Measurements from ENCODE around the gene TBC1D7. TPM values are rescaled to one million over a fixed set of nuclear protein-coding genes. Genes with fewer than 3 reads are reported as not detected.

The TBC1D7 gene
- total and polyA plus RNA-seq, 2 experiments from 2014 or later: 8.5 to 25.8 TPM

GRCh38 chr6:13370623-13371022, 42.3 kb upstream of the TBC1D7 start:
- H3K9me3 ChIP-seq (ENCODE audit: low read depth): no peaks in the 10 kb centered on the region
- H4K20me1 ChIP-seq (ENCODE audit: insufficient read depth): no peaks in the 10 kb centered on the region
- no peak overlapping the region for H2AFZ ChIP-seq
- H3K27me3 ChIP-seq (replicated peaks; ENCODE audit: insufficient read depth): no peaks in the 10 kb centered on the region
- no peaks in the 10 kb centered on the region for H3K79me2 ChIP-seq (ENCODE audit: insufficient read depth)
- WGBS, 2 experiments (ENCODE audit: low coverage in 1 of 2, low lambda C conversion rate in 2 of 2, missing lambda C conversion rate in 2 of 2): 91 to 96% methylated on average over 5 of the region's 5 CpGs
- no peak overlapping the region for H3K27ac ChIP-seq
- H3K36me3 ChIP-seq (ENCODE audit: low read depth): no peaks in the 10 kb centered on the region
- H3K4me3 ChIP-seq: no peak overlapping the region
- TF ChIP-seq EZH2 (IDR thresholded peaks at IDR 0.05; ENCODE audit: insufficient read depth, poor library complexity, severe bottlenecking): no peak
- TF ChIP-seq EZH2phosphoT487 (IDR thresholded peaks at IDR 0.05; ENCODE audit: insufficient read depth, low read depth): no peak
- no peaks in the 10 kb centered on the region for H3K9me2 ChIP-seq (ENCODE audit: insufficient read depth)
- H3K4me1 ChIP-seq (ENCODE audit: insufficient read depth): peaks cover 10% of the 10 kb centered on the region
- H3K9ac ChIP-seq: no peak overlapping the region
- no peak overlapping the region for H3K4me2 ChIP-seq (ENCODE audit: unreplicated experiment)
- in situ Hi-C loops (cut with MboI): no loop called here
- H3F3A ChIP-seq (ENCODE audit: insufficient read depth): no peaks in the 10 kb centered on the region
- no peak for DNase-seq

- Histone ChIP-seq H3K36me3 (ENCODE audit: low read depth) (no peaks in the 10 kb centered on the region), H4K20me1 (ENCODE audit: insufficient read depth) (no peaks in the 10 kb centered on the region), H2AFZ (no peak overlapping the region), H3K79me2 (ENCODE audit: insufficient read depth) (no peaks in the 10 kb centered on the region), H3K4me1 (ENCODE audit: insufficient read depth) (peaks cover 10% of the 10 kb centered on the region), H3K27ac (no peak overlapping the region), H3K9ac (no peak overlapping the region), H3K27me3 (replicated peaks; ENCODE audit: insufficient read depth) (no peaks in the 10 kb centered on the region), H3K9me2 (ENCODE audit: insufficient read depth) (no peaks in the 10 kb centered on the region), H3F3A (ENCODE audit: insufficient read depth) (no peaks in the 10 kb centered on the region), H3K4me3 (no peak overlapping the region), H3K9me3 (ENCODE audit: low read depth) (no peaks in the 10 kb centered on the region), H3K4me2 (ENCODE audit: unreplicated experiment) (no peak overlapping the region)
- in situ Hi-C loops (cut with MboI): no loop called here
- TF ChIP-seq EZH2 (IDR thresholded peaks at IDR 0.05; ENCODE audit: insufficient read depth, poor library complexity, severe bottlenecking): no peak
- DNase-seq: no peak
- 67 to 91% methylated on average over 1 of the region's 1 CpG for WGBS, 2 experiments (ENCODE audit: low coverage in 1 of 2, low lambda C conversion rate in 2 of 2, missing lambda C conversion rate in 2 of 2)
Observed at GRCh38 chr6:13369591-13369990, 41.3 kb upstream of the TBC1D7 start.

GRCh38 chr6:13368731-13369115, 40.4 kb upstream of the TBC1D7 start:
- Histone ChIP-seq H3K9me3 (ENCODE audit: low read depth) (no peaks in the 10 kb centered on the region), H3F3A (ENCODE audit: insufficient read depth) (no peaks in the 10 kb centered on the region), H2AFZ (no peak overlapping the region), H3K9ac (no peak overlapping the region), H3K4me1 (ENCODE audit: insufficient read depth) (peaks cover 10% of the 10 kb centered on the region), H4K20me1 (ENCODE audit: insufficient read depth) (no peaks in the 10 kb centered on the region), H3K4me2 (ENCODE audit: unreplicated experiment) (no peak overlapping the region), H3K9me2 (ENCODE audit: insufficient read depth) (no peaks in the 10 kb centered on the region), H3K4me3 (no peak overlapping the region), H3K36me3 (ENCODE audit: low read depth) (no peaks in the 10 kb centered on the region), H3K79me2 (ENCODE audit: insufficient read depth) (no peaks in the 10 kb centered on the region), H3K27me3 (replicated peaks; ENCODE audit: insufficient read depth) (no peaks in the 10 kb centered on the region), H3K27ac (no peak overlapping the region)
- in situ Hi-C loops (cut with MboI): no loop called here
- TF ChIP-seq EZH2 (IDR thresholded peaks at IDR 0.05; ENCODE audit: insufficient read depth, poor library complexity, severe bottlenecking) (no peak), EZH2phosphoT487 (IDR thresholded peaks at IDR 0.05; ENCODE audit: insufficient read depth, low read depth) (no peak)
- peak; percentile 88 for DNase-seq

GRCh38 chr6:13368079-13368730, 39.9 kb upstream of the TBC1D7 start:
- no peaks in the 10 kb centered on the region for H3F3A ChIP-seq (ENCODE audit: insufficient read depth)
- no peaks in the 10 kb centered on the region for H3K27me3 ChIP-seq (replicated peaks; ENCODE audit: insufficient read depth)
- H3K27ac ChIP-seq: no peak overlapping the region
- peaks cover 10% of the 10 kb centered on the region for H3K4me1 ChIP-seq (ENCODE audit: insufficient read depth)
- H3K4me2 ChIP-seq (ENCODE audit: unreplicated experiment): no peak overlapping the region
- in situ Hi-C loops (cut with MboI): no loop called here
- no peaks in the 10 kb centered on the region for H3K79me2 ChIP-seq (ENCODE audit: insufficient read depth)
- H3K9me3 ChIP-seq (ENCODE audit: low read depth): no peaks in the 10 kb centered on the region
- no peak overlapping the region for H3K4me3 ChIP-seq
- TF ChIP-seq EZH2 (IDR thresholded peaks at IDR 0.05; ENCODE audit: insufficient read depth, poor library complexity, severe bottlenecking): no peak
- TF ChIP-seq EZH2phosphoT487 (IDR thresholded peaks at IDR 0.05; ENCODE audit: insufficient read depth, low read depth): no peak
- H3K9ac ChIP-seq: no peak overlapping the region
- WGBS, 2 experiments (ENCODE audit: low coverage in 1 of 2, low lambda C conversion rate in 2 of 2, missing lambda C conversion rate in 2 of 2): 89 to 90% methylated on average over 7 of the region's 7 CpGs
- H2AFZ ChIP-seq: no peak overlapping the region
- H3K36me3 ChIP-seq (ENCODE audit: low read depth): no peaks in the 10 kb centered on the region
- H4K20me1 ChIP-seq (ENCODE audit: insufficient read depth): no peaks in the 10 kb centered on the region
- DNase-seq: no peak
- H3K9me2 ChIP-seq (ENCODE audit: insufficient read depth): no peaks in the 10 kb centered on the region

DNA sequence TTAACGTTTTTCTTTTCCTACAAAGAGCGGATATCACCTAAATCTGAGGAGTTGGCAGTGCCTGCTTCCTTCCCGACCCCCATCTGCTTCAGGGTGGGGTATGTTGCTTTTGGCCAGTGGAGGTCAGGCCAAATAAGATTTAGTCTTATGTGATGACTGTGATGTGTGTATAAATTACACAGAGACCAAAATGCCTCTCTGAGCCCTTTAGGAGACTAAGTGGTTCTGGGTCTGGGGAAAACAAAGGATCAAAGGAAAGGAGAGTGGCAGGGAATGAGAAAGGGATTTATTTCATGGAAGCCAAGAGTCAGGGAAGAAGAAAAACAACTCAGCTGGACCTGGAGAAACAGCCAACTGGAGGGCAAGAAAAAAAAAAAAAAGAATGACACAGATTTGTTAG, 39.1 kb upstream of the TBC1D7 start:
- peaks cover 10% of the 10 kb centered on the region for H3K4me1 ChIP-seq (ENCODE audit: insufficient read depth)
- no peak overlapping the region for H3K4me2 ChIP-seq (ENCODE audit: unreplicated experiment)
- H3K9me2 ChIP-seq (ENCODE audit: insufficient read depth): no peaks in the 10 kb centered on the region
- H3K36me3 ChIP-seq (ENCODE audit: low read depth): no peaks in the 10 kb centered on the region
- H3F3A ChIP-seq (ENCODE audit: insufficient read depth): no peaks in the 10 kb centered on the region
- WGBS, 2 experiments (ENCODE audit: low coverage in 1 of 2, low lambda C conversion rate in 2 of 2, missing lambda C conversion rate in 2 of 2): 68% methylated on average over 3 of the region's 3 CpGs
- in situ Hi-C loops (cut with MboI): no loop called here
- no peaks in the 10 kb centered on the region for H3K9me3 ChIP-seq (ENCODE audit: low read depth)
- no peak overlapping the region for H3K27ac ChIP-seq
- no peak for TF ChIP-seq EZH2 (IDR thresholded peaks at IDR 0.05; ENCODE audit: insufficient read depth, poor library complexity, severe bottlenecking)
- no peaks in the 10 kb centered on the region for H3K27me3 ChIP-seq (replicated peaks; ENCODE audit: insufficient read depth)
- DNase-seq: no peak
- no peak overlapping the region for H3K9ac ChIP-seq
- no peaks in the 10 kb centered on the region for H3K79me2 ChIP-seq (ENCODE audit: insufficient read depth)
- no peak overlapping the region for H3K4me3 ChIP-seq
- H2AFZ ChIP-seq: no peak overlapping the region
- H4K20me1 ChIP-seq (ENCODE audit: insufficient read depth): no peaks in the 10 kb centered on the region

All from GM23248 (cell line).